Islet precursor cell (in vitro differentiated cells): ENCODE measurements around the gene RPS28.
A peak's percentile ranks its signal among the peaks of the same experiment; 100 is the strongest.
"Not testable (repeated sequence)": the region's sequence is repeated elsewhere in the genome, so short reads cannot be mapped to it uniquely, and the experiment has no call there.

Experiments
- DNase-seq: peaks from one replicate; pipeline ENCODE4 v3.0.0-alpha.2; 2018

Gene RPS28

GRCh38 chr19:8321986-8322637 is 816 bp downstream of the RPS28 start:
- no peak for DNase-seq

GRCh38 chr19:8322638-8322997 is 1.3 kb downstream of the RPS28 start:
- no peak for DNase-seq

- DNase-seq = no peak
Measured at GRCh38 chr19:8323781-8324185, 2.5 kb downstream of the RPS28 start.

- DNase-seq = no peak
Measured at GRCh38 chr19:8324186-8325050, 3.1 kb downstream of the RPS28 start.

- no peak for DNase-seq
Measured at GRCh38 chr19:8325454-8325853, 4.2 kb downstream of the RPS28 start.

- no peak for DNase-seq
Measured at GRCh38 chr19:8329996-8330395, 8.7 kb downstream of the RPS28 start.

- no peak for DNase-seq
Measured at GRCh38 chr19:8331263-8331845, 10.1 kb downstream of the RPS28 start.

- no peak for DNase-seq
Measured at GRCh38 chr19:8332976-8333766, 11.9 kb downstream of the RPS28 start.

- DNase-seq = peak; percentile 58
Measured at GRCh38 chr19:8333767-8334457, 12.6 kb downstream of the RPS28 start.

- DNase-seq = peak; percentile 84
Measured at GRCh38 chr19:8334458-8335342, 13.4 kb downstream of the RPS28 start.

- DNase-seq = peak; percentile 70
Measured at GRCh38 chr19:8335343-8336071, 14.2 kb downstream of the RPS28 start.

- no peak for DNase-seq
Measured at GRCh38 chr19:8336072-8336569, 14.8 kb downstream of the RPS28 start.

GRCh38 chr19:8336660-8337059 is 15.4 kb downstream of the RPS28 start:
- no peak for DNase-seq

- no peak for DNase-seq
Measured at GRCh38 chr19:8337728-8338127, 16.4 kb downstream of the RPS28 start.

GRCh38 chr19:8338835-8339234 is 17.5 kb downstream of the RPS28 start:
- DNase-seq = no peak

GRCh38 chr19:8340341-8341096 is 19.2 kb downstream of the RPS28 start:
- peak; percentile 72 for DNase-seq

- DNase-seq = not testable (repeated sequence)
Measured at GRCh38 chr19:8341504-8341903, 20.2 kb downstream of the RPS28 start.

GRCh38 chr19:8342316-8342683 is 21.0 kb downstream of the RPS28 start:
- DNase-seq = no peak

GRCh38 chr19:8342684-8343482 is 21.6 kb downstream of the RPS28 start, which contains the start of gene KANK3:
TSS of gene KANK3 (minus strand) at chr19:8343262. CDS start at chr19:8337828, 5,434 bp downstream.
- peak; percentile 99 for DNase-seq
